ENCODE results near the gene VKORC1. TPM values are rescaled to one million over a fixed set of nuclear protein-coding genes. Genes with fewer than 3 reads are reported as not detected.
A peak's percentile ranks its signal among the peaks of the same experiment; 100 is the strongest.

Gene VKORC1
- total RNA-seq, 1 experiment from 2014 or later = 83.8 TPM

GRCh38 chr16:31061126-31061812 lies 33.3 kb downstream of the VKORC1 start:
- H3K9ac ChIP-seq (ENCODE audit: low read length) = no peak overlapping the region
- no peak overlapping the region for H3K4me2 ChIP-seq (ENCODE audit: low read length)
- RAD21 ChIA-PET (ENCODE audit: low non-redundant PET in 1 of 2, low total read pairs in 2 of 2, uncharacterized antibody in 2 of 2, unreplicated experiment in 2 of 2) = no interaction called here
- no peaks in the 10 kb centered on the region for H3K27me3 ChIP-seq (ENCODE audit: insufficient read depth, low read length)
- CTCF ChIA-PET = no interaction called here
- H3K9me2 ChIP-seq (ENCODE audit: insufficient read depth) = no peaks in the 10 kb centered on the region
- TF ChIP-seq MAX (IDR thresholded peaks at IDR 0.05) (no peak), CBX3 (IDR thresholded peaks at IDR 0.05; ENCODE audit: low read depth) (no peak), SP1 (IDR thresholded peaks at IDR 0.05; ENCODE audit: low read depth) (no peak), EZH2phosphoT487 (IDR thresholded peaks at IDR 0.05; ENCODE audit: borderline replicate concordance) (no peak), FOSL1 (IDR thresholded peaks at IDR 0.05; ENCODE audit: low read depth) (no peak), ELF1 (IDR thresholded peaks at IDR 0.05; ENCODE audit: borderline replicate concordance, low read depth) (no peak), ZFX (IDR thresholded peaks at IDR 0.05) (no peak), ATF3 (IDR thresholded peaks at IDR 0.05) (no peak), CEBPB (IDR thresholded peaks at IDR 0.05; ENCODE audit: low read depth) (no peak), POLR2A (IDR thresholded peaks at IDR 0.05; ENCODE audit: borderline replicate concordance, extremely low read depth, insufficient read depth, insufficient read length) (no peak)
- no peaks in the 10 kb centered on the region for H4K20me1 ChIP-seq (ENCODE audit: insufficient read depth)
- DNase-seq (ENCODE audit: low read depth, low spot score) (no peak), ATAC-seq (no peak)
- H3K36me3 ChIP-seq (ENCODE audit: control insufficient read depth in 1 of 2, insufficient read depth in 2 of 2, low read length in 2 of 2) = peaks cover 2 to 19% of the 10 kb centered on the region in 2 experiments; a peak in 2 of 4 replicates
- no peak overlapping the region for H2AFZ ChIP-seq (ENCODE audit: low read depth, low read length, poor library complexity, severe bottlenecking)
- peaks cover 19% of the 10 kb centered on the region for H3K79me2 ChIP-seq (ENCODE audit: insufficient read depth, low read length)
- POLR2A ChIA-PET = no interaction called here
- no TSS peak for BruUV-seq (replicated peaks)
- intact Hi-C loops (cut with micrococcal nuclease) = no loop called here
- no peak overlapping the region for H3K27ac ChIP-seq (ENCODE audit: low read depth, low read length)
- H3K4me3 ChIP-seq (replicated peaks in 1 of 2; ENCODE audit: low read depth in 1 of 2, low read length in 2 of 2) = no peak overlapping the region
- no peaks in the 10 kb centered on the region for H3K9me3 ChIP-seq (ENCODE audit: control insufficient read depth in 1 of 2, insufficient read depth in 1 of 2, low read depth in 1 of 2, low read length in 2 of 2)
- peaks cover 0 to 10% of the 10 kb centered on the region in 2 experiments; a peak in 2 of 4 replicates for H3K4me1 ChIP-seq (ENCODE audit: control insufficient read depth in 1 of 2, insufficient read depth in 2 of 2, low read length in 2 of 2)

- no peaks in the 10 kb centered on the region for H3K9me3 ChIP-seq (ENCODE audit: control insufficient read depth in 1 of 2, insufficient read depth in 1 of 2, low read depth in 1 of 2, low read length in 2 of 2)
- DNase-seq (ENCODE audit: low read depth, low spot score) = no peak
- RAD21 ChIA-PET (ENCODE audit: low non-redundant PET in 1 of 2, low total read pairs in 2 of 2, uncharacterized antibody in 2 of 2, unreplicated experiment in 2 of 2) = no interaction called here
- no peaks in the 10 kb centered on the region for H4K20me1 ChIP-seq (ENCODE audit: insufficient read depth)
- H3K27me3 ChIP-seq (ENCODE audit: insufficient read depth, low read length) = no peaks in the 10 kb centered on the region
- H3K4me2 ChIP-seq (ENCODE audit: low read length) = no peak overlapping the region
- intact Hi-C loops (cut with micrococcal nuclease) = no loop called here
- POLR2A ChIA-PET = no interaction called here
- no peaks in the 10 kb centered on the region for H3K9me2 ChIP-seq (ENCODE audit: insufficient read depth)
- TF ChIP-seq POLR2A (IDR thresholded peaks at IDR 0.05; ENCODE audit: borderline replicate concordance, extremely low read depth, insufficient read depth, insufficient read length) = no peak
- no peak for TF ChIP-seq ZNF274 (IDR thresholded peaks at IDR 0.05; ENCODE audit: low read depth, low read length)
- TF ChIP-seq EZH2phosphoT487 (IDR thresholded peaks at IDR 0.05; ENCODE audit: borderline replicate concordance) = no peak
- TF ChIP-seq ZFX (IDR thresholded peaks at IDR 0.05) = no peak
- no peak overlapping the region for H2AFZ ChIP-seq (ENCODE audit: low read depth, low read length, poor library complexity, severe bottlenecking)
- H3K4me3 ChIP-seq (replicated peaks in 1 of 2; ENCODE audit: low read depth in 1 of 2, low read length in 2 of 2) = no peak overlapping the region
- ATAC-seq = no peak
- CTCF ChIA-PET = no interaction called here
- H3K79me2 ChIP-seq (ENCODE audit: insufficient read depth, low read length) = no peaks in the 10 kb centered on the region
- H3K4me1 ChIP-seq (ENCODE audit: control insufficient read depth in 1 of 2, insufficient read depth in 2 of 2, low read length in 2 of 2) = peaks cover 8 to 22% of the 10 kb centered on the region in 2 experiments
- H3K27ac ChIP-seq (ENCODE audit: low read depth, low read length) = no peak overlapping the region
- TSS peak; percentile 43 for BruUV-seq (replicated peaks)
- H3K36me3 ChIP-seq (ENCODE audit: control insufficient read depth in 1 of 2, insufficient read depth in 2 of 2, low read length in 2 of 2) = peaks cover 0 to 2% of the 10 kb centered on the region in 2 experiments; a peak in 2 of 4 replicates
- no peak overlapping the region for H3K9ac ChIP-seq (ENCODE audit: low read length)
Measured at GRCh38 chr16:31055613-31056012, 39.0 kb downstream of the VKORC1 start.

Data from HCT116 (cell line).